Measurements from ENCODE around the gene BARX2.

Gene BARX2

DNA sequence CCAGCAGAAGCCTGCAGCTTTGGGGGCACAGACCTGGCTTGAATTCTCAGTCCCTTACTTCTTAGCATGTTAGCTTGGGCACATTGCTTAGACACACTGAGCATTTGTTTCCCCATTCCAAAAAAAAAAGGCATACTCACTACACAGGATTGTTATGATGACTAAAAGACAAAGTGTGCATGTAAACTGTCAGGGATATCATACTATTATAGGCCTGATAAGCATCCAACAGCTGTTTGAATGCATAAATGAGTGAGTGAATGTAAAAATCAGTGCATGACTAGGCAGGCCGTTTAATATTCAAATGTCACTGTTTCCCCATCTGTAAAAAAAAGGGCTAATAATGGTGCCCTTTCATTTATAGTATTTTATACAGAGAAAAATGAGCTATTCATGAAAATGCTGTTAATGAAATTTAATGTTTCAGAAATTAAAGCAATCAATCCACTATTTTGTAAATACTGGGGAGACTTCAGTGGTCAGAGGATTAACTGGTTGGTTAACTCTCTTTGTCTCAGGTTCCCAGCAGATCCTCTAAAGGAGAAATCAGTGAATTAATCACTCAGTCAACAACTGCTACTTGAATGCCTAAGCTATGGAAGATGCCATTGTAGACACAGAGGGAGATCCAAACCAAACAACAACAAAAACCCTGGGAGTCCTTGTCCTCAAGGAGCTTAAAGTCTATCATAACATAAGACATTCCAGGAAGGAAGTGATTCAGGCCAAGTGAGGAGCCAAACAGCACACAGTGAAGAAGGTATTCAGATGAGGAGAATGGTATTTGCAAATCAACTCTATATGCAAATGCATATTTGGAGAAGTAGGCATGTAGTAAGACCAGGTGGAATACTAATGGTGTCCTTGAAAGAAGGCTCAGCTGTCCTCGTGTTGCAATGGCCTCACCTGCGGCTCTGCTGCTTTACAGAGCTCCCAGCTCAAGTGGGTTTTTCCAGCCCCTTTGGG, 26.8 kb downstream of the BARX2 start:
- no peak for DNase-seq (ENCODE audit: low read depth)

GRCh38 chr11:129404731-129405130, 29.1 kb downstream of the BARX2 start:
- DNase-seq (ENCODE audit: low read depth) = no peak

DNA sequence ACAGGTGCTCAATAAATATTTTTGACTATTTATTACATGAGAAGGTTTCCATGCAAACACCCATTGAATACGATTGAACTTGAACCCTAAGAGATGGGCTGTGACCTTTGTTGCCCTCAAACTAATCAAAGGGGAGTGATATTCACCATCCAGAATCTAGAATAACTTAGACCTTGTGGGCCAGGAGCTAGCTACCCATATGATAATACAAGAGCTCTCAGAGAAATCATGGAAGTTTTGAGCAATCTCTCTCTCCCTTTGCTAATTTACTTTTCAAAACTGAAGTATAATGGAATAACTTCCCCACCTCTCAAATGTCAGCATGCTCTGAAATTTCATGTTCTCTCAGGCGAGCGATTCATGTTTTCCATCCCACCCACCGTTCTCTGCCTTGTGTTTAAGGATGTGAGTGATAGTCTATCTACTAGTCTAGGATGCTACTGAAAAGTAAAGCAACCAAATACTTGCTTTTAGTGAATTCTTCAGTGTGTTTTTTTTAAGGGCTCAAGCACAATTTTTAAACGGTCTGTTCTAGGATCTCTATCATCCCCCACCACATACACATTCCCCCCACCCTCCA, 33.3 kb downstream of the BARX2 start:
- no peak for DNase-seq (ENCODE audit: low read depth)

- DNase-seq (ENCODE audit: low read depth) = no peak
These were observed 34.8 kb downstream of the BARX2 start for GRCh38 chr11:129410395-129410960.

DNA sequence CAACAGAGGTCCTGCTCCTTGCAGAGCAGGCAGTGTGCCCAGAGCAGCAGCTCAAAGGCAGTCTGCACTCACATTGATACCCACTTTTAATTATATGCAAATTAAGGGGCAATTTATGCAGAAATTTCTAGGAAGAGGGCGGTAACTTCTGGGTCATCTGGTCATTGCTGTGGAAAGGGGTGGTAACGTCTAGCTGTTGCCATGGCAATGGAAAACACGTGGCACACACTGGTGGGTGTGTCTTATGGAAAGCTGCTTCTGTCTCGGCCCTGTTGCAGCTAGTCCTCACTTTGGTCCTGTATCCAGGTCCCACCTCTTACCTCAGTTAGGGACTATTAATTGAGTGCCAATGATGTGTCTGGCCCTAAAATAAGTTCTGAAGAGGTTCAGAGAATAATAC, 36.8 kb downstream of the BARX2 start:
- DNase-seq (ENCODE audit: low read depth) = no peak

GRCh38 chr11:129414144-129414872, 38.7 kb downstream of the BARX2 start:
- DNase-seq (ENCODE audit: low read depth) = no peak

GRCh38 chr11:129416080-129416820, 40.6 kb downstream of the BARX2 start:
- DNase-seq (ENCODE audit: low read depth) = no peak

DNA sequence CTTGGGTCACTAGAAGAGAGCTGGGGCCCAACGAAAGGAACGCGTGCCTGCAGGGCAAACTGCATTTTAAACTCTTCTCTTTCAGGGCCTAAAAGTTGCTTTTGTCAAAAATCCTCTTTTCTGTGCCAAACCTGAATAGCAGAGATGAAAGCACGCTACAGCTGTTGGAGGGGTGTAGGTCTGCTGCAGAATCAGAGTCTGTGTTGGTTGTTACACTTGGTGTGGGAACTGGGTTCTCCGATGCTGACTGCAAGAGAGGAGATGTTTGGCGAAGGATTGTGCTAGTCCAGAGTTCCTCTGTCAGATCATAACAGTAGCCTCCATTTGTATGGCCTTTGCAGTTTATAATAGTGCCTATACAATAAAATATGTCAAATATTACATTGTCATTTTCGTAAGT, 41.8 kb downstream of the BARX2 start:
- no peak for DNase-seq (ENCODE audit: low read depth)

DNA sequence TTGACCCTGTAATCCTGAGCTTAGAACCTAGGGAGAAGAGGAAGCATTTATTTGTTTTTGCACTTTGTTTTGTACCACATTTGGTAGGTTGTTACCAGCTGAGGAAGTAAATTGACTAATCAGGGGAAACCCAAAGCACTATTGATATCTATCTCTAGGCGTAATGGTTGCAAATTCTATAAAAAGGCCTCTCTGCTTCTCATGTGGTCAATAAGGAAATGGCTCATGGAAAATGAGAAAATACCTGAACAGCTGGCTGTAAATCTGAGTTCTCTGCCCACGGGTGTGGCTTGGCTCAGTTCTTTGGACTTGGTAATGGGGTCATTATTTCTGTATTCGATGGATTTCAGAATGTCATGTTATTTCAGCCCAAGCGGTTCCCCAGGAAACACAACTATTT, 42.4 kb downstream of the BARX2 start:
- DNase-seq (ENCODE audit: low read depth) = no peak

GRCh38 chr11:129419386-129419785, 43.7 kb downstream of the BARX2 start:
- DNase-seq (ENCODE audit: low read depth) = no peak

DNA sequence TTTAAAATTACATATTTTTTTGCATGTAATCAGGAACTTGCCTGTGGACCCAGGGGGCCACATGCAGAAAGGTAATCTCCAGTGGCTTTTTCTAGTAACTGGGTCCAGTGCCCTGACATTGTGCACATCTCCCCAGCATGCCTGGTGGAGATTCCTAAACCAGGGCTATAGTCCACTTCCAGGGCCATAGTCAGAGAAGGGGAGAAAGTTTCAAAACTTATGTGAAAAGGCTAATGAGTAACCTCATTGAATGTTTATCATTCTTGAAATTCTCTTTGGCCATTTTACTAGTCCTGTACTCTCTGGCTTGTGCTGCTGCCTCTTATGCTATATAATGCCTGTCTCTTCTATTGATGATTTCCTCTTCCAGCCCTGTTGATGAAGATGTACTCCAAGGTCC, 47.8 kb downstream of the BARX2 start:
- no peak for DNase-seq (ENCODE audit: low read depth)

DNA sequence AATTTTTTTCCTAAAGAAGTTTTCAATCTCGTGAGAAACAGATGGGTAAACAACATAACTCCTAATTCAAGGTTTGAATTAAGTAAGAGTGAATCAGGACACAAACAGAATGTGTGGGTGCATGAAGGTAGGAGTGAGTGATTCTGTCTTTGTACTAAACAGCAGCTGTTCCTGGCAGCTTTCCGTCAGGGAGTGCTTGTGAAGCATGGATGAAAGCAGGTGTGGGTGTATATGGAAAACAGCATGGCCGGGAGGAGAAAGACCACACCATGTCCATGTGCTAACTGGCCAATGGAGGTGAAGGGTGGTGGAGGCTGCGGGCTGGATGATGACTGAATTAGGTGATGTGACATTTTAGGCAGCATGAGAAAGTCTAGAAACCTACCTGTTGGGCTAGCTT, 49.6 kb downstream of the BARX2 start:
- DNase-seq (ENCODE audit: low read depth) = no peak

GRCh38 chr11:129426038-129426437, 50.4 kb downstream of the BARX2 start:
- DNase-seq (ENCODE audit: low read depth) = no peak

GRCh38 chr11:129426776-129427175, 51.1 kb downstream of the BARX2 start:
- no peak for DNase-seq (ENCODE audit: low read depth)

DNA sequence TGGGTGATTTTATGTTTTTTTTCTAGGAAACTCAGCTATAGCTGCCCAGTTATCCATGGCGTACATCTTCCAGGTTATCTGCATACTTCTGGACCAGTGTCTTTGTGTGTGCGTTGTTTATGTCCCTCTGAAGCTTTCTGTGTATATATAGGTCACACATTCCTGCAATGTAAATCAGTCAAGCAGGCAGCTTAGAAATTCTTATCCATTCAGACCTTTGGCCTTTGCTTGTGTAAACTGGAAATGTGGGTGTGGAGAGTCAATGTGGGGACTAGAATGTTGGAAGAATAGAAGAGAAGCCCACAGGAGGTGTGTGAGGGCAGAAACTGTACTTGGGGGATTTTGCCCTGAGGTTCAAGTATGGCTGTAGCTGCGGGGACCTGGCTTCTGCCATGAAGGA, 51.7 kb downstream of the BARX2 start:
- no peak for DNase-seq (ENCODE audit: low read depth)

GRCh38 chr11:129427816-129428406, 52.3 kb downstream of the BARX2 start:
- no peak for DNase-seq (ENCODE audit: low read depth)

DNA sequence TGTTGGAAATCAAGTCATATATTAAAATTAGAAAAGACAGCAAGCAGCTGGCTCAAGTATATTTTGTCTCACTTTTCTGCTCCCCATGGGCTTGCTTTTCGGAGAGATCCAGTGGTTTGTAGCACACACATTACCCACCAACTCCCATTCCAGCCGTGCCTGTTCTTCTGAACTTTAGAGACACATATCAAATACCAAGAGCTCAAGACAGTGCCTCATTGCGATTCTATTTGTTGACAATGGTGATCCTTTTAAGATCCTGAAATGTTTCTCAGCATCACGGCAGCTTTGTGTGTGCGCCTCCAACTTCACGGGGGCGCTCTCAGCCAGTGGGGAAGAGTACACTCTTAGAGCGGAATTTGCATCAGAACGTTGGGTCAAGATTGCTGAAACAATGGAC, 52.9 kb downstream of the BARX2 start:
- no peak for DNase-seq (ENCODE audit: low read depth)

GRCh38 chr11:129434641-129435498, 59.2 kb downstream of the BARX2 start:
- DNase-seq (ENCODE audit: low read depth) = no peak

- no peak for DNase-seq (ENCODE audit: low read depth)
These were observed 60.0 kb downstream of the BARX2 start for GRCh38 chr11:129435499-129436245.

GRCh38 chr11:129436573-129436972, 60.9 kb downstream of the BARX2 start:
- DNase-seq (ENCODE audit: low read depth) = no peak

Measured in activated T-cell treated with anti-CD3 and anti-CD28 coated beads for 1 hour (primary cell).